Suprapubic skin (tissue), 4 donors: ENCODE results near the gene ARL14EP. TPM values are rescaled to one million over a fixed set of nuclear protein-coding genes. Genes with fewer than 3 reads are reported as not detected.

ENCODE experiments used
- DNase-seq, 2 donors: peaks; one replicate each; pipeline ENCODE4 v3.0.0-alpha.2; 2019; ENCODE audit warnings: low spot score in 2 of 2
- H3K27ac ChIP-seq: fragments of 200-600 bp; sonication (generic); one replicate; pipeline ENCODE4 v1.5.1; 2019
- H3K27me3 ChIP-seq: fragments of 200-600 bp; sonication (generic); one replicate; pipeline ENCODE4 v1.5.1; 2019
- H3K36me3 ChIP-seq: fragments of 200-600 bp; sonication (generic); one replicate; pipeline ENCODE4 v1.5.1; 2019
- H3K4me1 ChIP-seq: fragments of 200-600 bp; sonication (generic); one replicate; pipeline ENCODE4 v1.5.1; 2019
- H3K4me3 ChIP-seq: fragments of 200-600 bp; sonication (generic); one replicate; pipeline ENCODE4 v1.5.1; 2019; ENCODE audit warnings: mild to moderate bottlenecking
- H3K9me3 ChIP-seq: fragments of 200-600 bp; sonication (generic); one replicate; pipeline ENCODE4 v1.5.1; 2019
- EP300 ChIP-seq: sonication (generic); formaldehyde crosslinking; IDR thresholded peaks from one replicate; pipeline ENCODE4 v1.6.1; 2017; ENCODE audit warnings: antibody characterized with exemption
- POLR2A ChIP-seq, 2 donors: fragments of 450-650 bp; IDR thresholded peaks; one replicate each; pipeline ENCODE4 v1.6.1; 2017; ENCODE audit warnings: antibody characterized with exemption in 2 of 2, mild to moderate bottlenecking in 2 of 2, moderate library complexity in 2 of 2
- POLR2AphosphoS5 ChIP-seq, 3 donors: sonication (generic); formaldehyde crosslinking; IDR thresholded peaks; one replicate each; pipeline ENCODE4 v1.6.1; 2017; ENCODE audit warnings: antibody characterized with exemption in 3 of 3
- WGBS: methylation state at CpG from one replicate; pipeline ENCODE4 v1.1.5; 2018; 5-methylcytosine and 5-hydroxymethylcytosine counted together
- total RNA-seq, 4 donors: library from RNA; depleted of rRNA; stranded (reverse); fragments of >200 nt; gene quantifications; one replicate each; pipeline ENCODE4 v1.1.0, GENCODE V29; 2016
- TF ChIP-seq, protein P1 (sequence below), 2 donors: fragments of 200-600 bp in 1 of 2; fragments of 450-650 bp in 1 of 2; sonication (generic) in 1 of 2; IDR thresholded peaks; one replicate each; pipeline ENCODE4 v1.5.1; 2016 to 2019; ENCODE audit warnings: antibody characterized with exemption in 2 of 2, mild to moderate bottlenecking in 1 of 2, moderate library complexity in 1 of 2

ARL14EP gene
- total RNA-seq, 4 donors from 2014 or later = 15.1 to 31.5 (median 20.6) TPM

DNA sequence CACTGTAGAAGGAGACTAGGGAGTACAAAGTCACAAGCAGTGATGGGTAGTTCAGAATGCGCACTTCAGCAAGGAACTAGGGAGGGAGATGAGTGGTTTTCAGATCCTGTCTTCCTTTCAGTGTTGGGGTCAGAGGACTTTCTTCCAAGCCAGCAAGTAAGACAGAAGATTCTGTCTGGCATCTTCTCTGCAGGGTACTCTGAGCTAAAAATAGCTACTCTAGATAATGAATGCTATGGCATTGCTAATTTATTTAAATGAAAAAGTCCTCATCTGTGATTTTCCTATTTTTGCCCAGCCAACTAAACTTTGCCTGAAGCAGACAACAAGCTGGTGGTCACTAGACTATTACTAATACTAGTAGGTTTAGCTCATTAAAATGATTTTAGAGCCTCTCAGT, 18.3 kb upstream of the ARL14EP start:
- no peak overlapping the region for H3K4me3 ChIP-seq
- H3K4me1 ChIP-seq = no peaks in the 10 kb centered on the region
- no peaks in the 10 kb centered on the region for H3K9me3 ChIP-seq
- no peak overlapping the region for H3K27ac ChIP-seq
- TF ChIP-seq, protein P1, sequence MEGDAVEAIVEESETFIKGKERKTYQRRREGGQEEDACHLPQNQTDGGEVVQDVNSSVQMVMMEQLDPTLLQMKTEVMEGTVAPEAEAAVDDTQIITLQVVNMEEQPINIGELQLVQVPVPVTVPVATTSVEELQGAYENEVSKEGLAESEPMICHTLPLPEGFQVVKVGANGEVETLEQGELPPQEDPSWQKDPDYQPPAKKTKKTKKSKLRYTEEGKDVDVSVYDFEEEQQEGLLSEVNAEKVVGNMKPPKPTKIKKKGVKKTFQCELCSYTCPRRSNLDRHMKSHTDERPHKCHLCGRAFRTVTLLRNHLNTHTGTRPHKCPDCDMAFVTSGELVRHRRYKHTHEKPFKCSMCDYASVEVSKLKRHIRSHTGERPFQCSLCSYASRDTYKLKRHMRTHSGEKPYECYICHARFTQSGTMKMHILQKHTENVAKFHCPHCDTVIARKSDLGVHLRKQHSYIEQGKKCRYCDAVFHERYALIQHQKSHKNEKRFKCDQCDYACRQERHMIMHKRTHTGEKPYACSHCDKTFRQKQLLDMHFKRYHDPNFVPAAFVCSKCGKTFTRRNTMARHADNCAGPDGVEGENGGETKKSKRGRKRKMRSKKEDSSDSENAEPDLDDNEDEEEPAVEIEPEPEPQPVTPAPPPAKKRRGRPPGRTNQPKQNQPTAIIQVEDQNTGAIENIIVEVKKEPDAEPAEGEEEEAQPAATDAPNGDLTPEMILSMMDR (IDR thresholded peaks at IDR 0.05) = no peak
- H3K27me3 ChIP-seq = peaks cover 5% of the 10 kb centered on the region
- no peaks in the 10 kb centered on the region for H3K36me3 ChIP-seq
- no peak for DNase-seq
- WGBS = 97% methylated on average over 1 of the region's 1 CpG

- no peak for TF ChIP-seq POLR2A (IDR thresholded peaks at IDR 0.05)
- TF ChIP-seq, protein P1 (IDR thresholded peaks at IDR 0.05) = no peak
- TF ChIP-seq EP300 = no peak
- no peak for TF ChIP-seq POLR2AphosphoS5 (IDR thresholded peaks at IDR 0.05)
- H3K36me3 ChIP-seq = no peaks in the 10 kb centered on the region
- DNase-seq = no peak
- H3K27me3 ChIP-seq = peaks cover 5% of the 10 kb centered on the region
- H3K9me3 ChIP-seq = no peaks in the 10 kb centered on the region
- WGBS = 92% methylated on average over 1 of the region's 1 CpG
- H3K4me3 ChIP-seq = no peak overlapping the region
- H3K4me1 ChIP-seq = no peaks in the 10 kb centered on the region
- H3K27ac ChIP-seq = no peak overlapping the region
Observed at GRCh38 chr11:30310623-30311022, 12.3 kb upstream of the ARL14EP start.

DNA sequence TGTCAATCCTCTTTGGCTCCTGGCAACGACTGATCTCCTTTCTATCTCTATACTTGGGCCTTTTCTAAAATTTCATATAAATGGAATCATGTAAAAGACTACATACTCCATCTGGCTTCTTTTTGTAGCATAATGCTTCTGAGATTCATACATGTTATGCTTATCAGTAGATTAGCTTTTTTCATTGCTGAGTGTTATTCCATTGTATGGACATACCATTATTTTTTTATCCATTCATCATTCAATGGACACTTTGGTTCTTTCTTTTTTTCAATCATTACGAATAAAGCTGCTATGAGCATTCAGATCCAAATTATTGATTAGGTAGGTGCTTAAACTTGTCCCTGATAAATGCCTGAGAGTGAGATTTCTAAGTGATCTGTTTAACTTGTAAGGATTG, 11.7 kb upstream of the ARL14EP start:
- TF ChIP-seq EP300 = no peak
- no peak for TF ChIP-seq POLR2AphosphoS5 (IDR thresholded peaks at IDR 0.05)
- TF ChIP-seq, protein P1 (IDR thresholded peaks at IDR 0.05) = no peak
- no peak for TF ChIP-seq POLR2A (IDR thresholded peaks at IDR 0.05)
- DNase-seq = no peak
- Histone ChIP-seq H3K27ac (no peak overlapping the region), H3K4me3 (no peak overlapping the region), H3K27me3 (peaks cover 5% of the 10 kb centered on the region), H3K36me3 (no peaks in the 10 kb centered on the region), H3K4me1 (no peaks in the 10 kb centered on the region), H3K9me3 (no peaks in the 10 kb centered on the region)
- WGBS = 46% methylated on average over 2 of the region's 2 CpGs

- H3K27me3 ChIP-seq = peaks cover 5% of the 10 kb centered on the region
- no peaks in the 10 kb centered on the region for H3K36me3 ChIP-seq
- no peak overlapping the region for H3K4me3 ChIP-seq
- no peaks in the 10 kb centered on the region for H3K4me1 ChIP-seq
- TF ChIP-seq POLR2A (IDR thresholded peaks at IDR 0.05) = no peak
- TF ChIP-seq, protein P1 (IDR thresholded peaks at IDR 0.05) = no peak
- no peak for TF ChIP-seq POLR2AphosphoS5 (IDR thresholded peaks at IDR 0.05)
- TF ChIP-seq EP300 = no peak
- no peaks in the 10 kb centered on the region for H3K9me3 ChIP-seq
- DNase-seq = no peak
- H3K27ac ChIP-seq = no peak overlapping the region
- WGBS = 67% methylated on average over 1 of the region's 1 CpG
Observed at GRCh38 chr11:30312243-30312642, 10.7 kb upstream of the ARL14EP start.

- H3K4me1 ChIP-seq = no peaks in the 10 kb centered on the region
- H3K27me3 ChIP-seq = peaks cover 4% of the 10 kb centered on the region
- no peak for TF ChIP-seq POLR2AphosphoS5 (IDR thresholded peaks at IDR 0.05)
- no peak for TF ChIP-seq POLR2A (IDR thresholded peaks at IDR 0.05)
- TF ChIP-seq, protein P1 (IDR thresholded peaks at IDR 0.05) = no peak
- no peak for TF ChIP-seq EP300
- H3K9me3 ChIP-seq = no peaks in the 10 kb centered on the region
- WGBS = 81% methylated on average over 2 of the region's 2 CpGs
- H3K27ac ChIP-seq = no peak overlapping the region
- no peak for DNase-seq
- H3K36me3 ChIP-seq = no peaks in the 10 kb centered on the region
- no peak overlapping the region for H3K4me3 ChIP-seq
Observed at GRCh38 chr11:30313580-30313979, 9.3 kb upstream of the ARL14EP start.
